PC-9 (cell line): ENCODE measurements around the gene CHST3. TPM values are rescaled to one million over a fixed set of nuclear protein-coding genes. Genes with fewer than 3 reads are reported as not detected.
A peak's percentile ranks its signal among the peaks of the same experiment; 100 is the strongest.

Experiments used
- BruUV-seq: library from RNA; stranded (reverse); fragments of 400-500 nt; replicated peaks from 2 replicates; lab custom pipeline; 2021; lab: Mats Ljungman, UMichigan
- CTCF ChIA-PET: fragments of 300-600 bp; sonication (Branson Sonifier 250); formaldehyde crosslinking; loops from one replicate; lab custom pipeline; 2022; ENCODE audit warnings: antibody characterized with exemption; lab: Charles Lee
- POLR2A ChIA-PET: fragments of 300-600 bp; sonication (Branson Sonifier 250); formaldehyde crosslinking; loops from one replicate; lab custom pipeline; 2022; ENCODE audit warnings: antibody characterized with exemption; ENCODE audit not compliant: unreplicated experiment; lab: Charles Lee
- DNase-seq, 2 experiments: peaks; one replicate each; pipeline versions ENCODE4 v3.0.0 to v3.0.0-alpha.2; 2015 to 2022; ENCODE audit warnings: mixed read lengths in 1 of 2
- H2AFZ ChIP-seq: fragments of 200-600 bp; sonication (generic); 2 replicates; pipeline ENCODE4 v1.8.1; 2017; ENCODE audit warnings: antibody characterized with exemption
- H3F3A ChIP-seq: fragments of 200-600 bp; sonication (generic); 2 replicates; pipeline ENCODE4 v1.8.1; 2017; ENCODE audit warnings: antibody characterized with exemption, mild to moderate bottlenecking, low read depth; ENCODE audit not compliant: insufficient read depth
- H3K27ac ChIP-seq: fragments of 200-600 bp; sonication (generic); 2 replicates; pipeline ENCODE4 v1.6.1; 2016; ENCODE audit warnings: mixed run types
- H3K27me3 ChIP-seq: fragments of 200-600 bp; sonication (generic); 2 replicates; pipeline ENCODE4 v1.6.1; 2016; ENCODE audit warnings: low read depth, mixed run types; ENCODE audit not compliant: insufficient read depth
- H3K36me3 ChIP-seq: fragments of 200-600 bp; sonication (generic); 2 replicates; pipeline ENCODE4 v1.6.1; 2016; ENCODE audit warnings: low read depth, mixed run types
- H3K4me1 ChIP-seq: fragments of 200-600 bp; sonication (generic); replicated peaks from 2 replicates; pipeline ENCODE4 v1.6.1; 2016; ENCODE audit warnings: mixed run types; ENCODE audit not compliant: insufficient read depth
- H3K4me2 ChIP-seq: fragments of 200-600 bp; sonication (generic); 2 replicates; pipeline ENCODE4 v1.6.1; 2017; ENCODE audit warnings: mixed run types
- H3K4me3 ChIP-seq: fragments of 200-600 bp; sonication (generic); 2 replicates; pipeline ENCODE4 v1.6.1; 2016; ENCODE audit warnings: mixed run types
- H3K79me2 ChIP-seq: fragments of 200-600 bp; sonication (generic); 2 replicates; pipeline ENCODE4 v1.6.1; 2017; ENCODE audit warnings: low read depth, mixed run types
- H3K9me2 ChIP-seq: fragments of 200-600 bp; sonication (generic); 2 replicates; pipeline ENCODE4 v1.8.1; 2017; ENCODE audit warnings: mild to moderate bottlenecking; ENCODE audit not compliant: insufficient read depth
- H3K9me3 ChIP-seq: fragments of 200-600 bp; sonication (generic); 2 replicates; pipeline ENCODE4 v1.8.1; 2016; ENCODE audit warnings: low read depth; ENCODE audit not compliant: insufficient read depth
- H4K20me1 ChIP-seq: fragments of 200-600 bp; sonication (generic); 2 replicates; pipeline ENCODE4 v1.8.1; 2017; ENCODE audit not compliant: insufficient read depth
- CTCF ChIP-seq: fragments of 200-600 bp; sonication (generic); conservative IDR thresholded peaks from 2 replicates; pipeline ENCODE4 v1.6.1; 2017; ENCODE audit warnings: mixed run types, antibody characterized with exemption, mild to moderate bottlenecking, moderate library complexity
- EZH2 ChIP-seq: fragments of 200-600 bp; sonication (generic); IDR thresholded peaks from 2 replicates; pipeline ENCODE4 v1.8.0; 2017; ENCODE audit warnings: antibody characterized with exemption, low read depth
- intact Hi-C: fragments of 100-400 bp; cut with micrococcal nuclease; formaldehyde crosslinking; loops from one replicate; pipeline ENCODE4 v1.10.0; 2022; ENCODE audit not compliant: unreplicated experiment
- total RNA-seq: library from RNA; stranded (reverse); gene quantifications from 2 replicates; pipeline ENCODE4 v1.2.3, GENCODE V29; 2021

Gene CHST3
- total RNA-seq, 1 experiment from 2014 or later = 23.3 TPM

- intact Hi-C loops = loop anchor here (1.0 to 5.0 kb wide), 3 partner anchors 24 to 39 kb away; no protein-coding TSS in a partner anchor
- CTCF ChIA-PET = interaction anchor here (0.6 to 1.2 kb wide), 9 partner anchors 22 to 450 kb away, joined by 3 to 18 read pairs (median 4); partner anchors contain the start of gene CHST3
- peak overlapping the region; percentile 35; the same call in 1 of the 2 replicates for H3K4me3 ChIP-seq
- H3K4me1 ChIP-seq = peaks cover 29% of the 10 kb centered on the region
- POLR2A ChIA-PET = interaction anchor here (0.5 to 1.1 kb wide), 10 partner anchors 15 to 1112 kb away, joined by 3 to 27 read pairs (median 6); partner anchors contain the start of gene NUDT13
- H3K27ac ChIP-seq = peak overlapping the region; percentile 69
- no peaks in the 10 kb centered on the region for H3K9me2 ChIP-seq
- no peaks in the 10 kb centered on the region for H3K36me3 ChIP-seq
- H3K9me3 ChIP-seq = no peaks in the 10 kb centered on the region; the same call in 1 of the 2 replicates
- TF ChIP-seq CTCF = no peak
- TF ChIP-seq EZH2 = no peak
- no peaks in the 10 kb centered on the region; the same call in 1 of the 2 replicates for H3K79me2 ChIP-seq
- no peaks in the 10 kb centered on the region for H3K27me3 ChIP-seq
- no peaks in the 10 kb centered on the region for H4K20me1 ChIP-seq
- peaks cover 23% of the 10 kb centered on the region; the same call in 1 of the 2 replicates for H3F3A ChIP-seq
- H3K4me2 ChIP-seq = peak overlapping the region; percentile 74
- DNase-seq = no peak
- BruUV-seq = TSS peak; percentile 30
- peak overlapping the region; percentile 62; the same call in 1 of the 2 replicates for H2AFZ ChIP-seq
Measured at GRCh38 chr10:71998119-71998839, 34.1 kb downstream of the CHST3 start.

- Histone ChIP-seq H4K20me1 (no peaks in the 10 kb centered on the region), H3K9me2 (no peaks in the 10 kb centered on the region), H3K79me2 (no peaks in the 10 kb centered on the region; the same call in 1 of the 2 replicates), H3K4me1 (peaks cover 29% of the 10 kb centered on the region), H3K4me3 (peak overlapping the region; percentile 35; the same call in 1 of the 2 replicates), H3K27ac (peak overlapping the region; percentile 69), H2AFZ (peak overlapping the region; percentile 62; the same call in 1 of the 2 replicates), H3K4me2 (peak overlapping the region; percentile 74), H3K9me3 (no peaks in the 10 kb centered on the region; the same call in 1 of the 2 replicates), H3F3A (peaks cover 23% of the 10 kb centered on the region; the same call in 1 of the 2 replicates), H3K27me3 (no peaks in the 10 kb centered on the region), H3K36me3 (no peaks in the 10 kb centered on the region)
- ChIA-PET POLR2A (interaction anchor here (0.5 to 1.1 kb wide), 11 partner anchors 24 to 1112 kb away, joined by 3 to 27 read pairs (median 5); partner anchors contain the start of genes ASCC1 and NUDT13), CTCF (interaction anchor here (0.6 to 1.2 kb wide), 10 partner anchors 22 to 450 kb away, joined by 3 to 18 read pairs (median 4); partner anchors contain the start of gene CHST3)
- TF ChIP-seq CTCF (no peak), EZH2 (no peak)
- no TSS peak for BruUV-seq
- intact Hi-C loops = loop anchor here (1.0 to 5.0 kb wide), 3 partner anchors 25 to 38 kb away; no protein-coding TSS in a partner anchor
- DNase-seq = peak; percentile 92 to 95
Measured at GRCh38 chr10:71998840-71999194, 34.6 kb downstream of the CHST3 start.

GRCh38 chr10:71999360-72000072 lies 35.3 kb downstream of the CHST3 start:
- Histone ChIP-seq H3K4me2 (peak overlapping the region; percentile 74), H3K9me2 (no peaks in the 10 kb centered on the region), H3K4me1 (peaks cover 29% of the 10 kb centered on the region), H3K27ac (peak overlapping the region; percentile 69), H3K36me3 (no peaks in the 10 kb centered on the region), H3F3A (peaks cover 21% of the 10 kb centered on the region; the same call in 1 of the 2 replicates), H4K20me1 (no peaks in the 10 kb centered on the region), H3K27me3 (no peaks in the 10 kb centered on the region), H3K9me3 (no peaks in the 10 kb centered on the region; the same call in 1 of the 2 replicates), H2AFZ (no peak overlapping the region), H3K79me2 (no peaks in the 10 kb centered on the region; the same call in 1 of the 2 replicates), H3K4me3 (no peak overlapping the region)
- ChIA-PET POLR2A (interaction anchor here (0.5 to 1.0 kb wide), 3 partner anchors 29 to 486 kb away, joined by 3 to 8 read pairs (median 5); partner anchors contain the start of gene ASCC1), CTCF (interaction anchor here (0.6 to 1.2 kb wide), 7 partner anchors 24 to 449 kb away, joined by 3 to 18 read pairs (median 4); partner anchors contain the start of gene CHST3)
- BruUV-seq = no TSS peak
- TF ChIP-seq CTCF (no peak), EZH2 (no peak)
- intact Hi-C loops = loop anchor here (5.0 kb wide), 1 partner anchor 38 kb away; no protein-coding TSS in a partner anchor
- DNase-seq = no peak
